Neural cell (in vitro differentiated cells): ENCODE measurements around the gene HIF1A. TPM values are rescaled to one million over a fixed set of nuclear protein-coding genes. Genes with fewer than 3 reads are reported as not detected.
A peak's percentile ranks its signal among the peaks of the same experiment; 100 is the strongest.

Experiments used
- H2AFZ ChIP-seq: fragments of 200-600, 300-800 bp; sonication (generic), shearing (Covaris generic); 2 replicates; pipeline ENCODE4 v1.6.0; 2014; ENCODE audit warnings: low read depth, mild to moderate bottlenecking, antibody characterized with exemption, low read length, moderate library complexity
- H3F3A ChIP-seq: fragments of 200-600 bp; shearing (Covaris generic); 2 replicates; pipeline ENCODE4 v1.6.1; 2016; ENCODE audit warnings: mild to moderate bottlenecking, moderate library complexity, mixed read lengths, antibody characterized with exemption, low read length; ENCODE audit not compliant: insufficient read depth, poor library complexity, severe bottlenecking
- H3K27ac ChIP-seq: fragments of 200-600, 300-800 bp; sonication (generic), shearing (Covaris generic); 2 replicates; pipeline ENCODE4 v1.5.1; 2014; ENCODE audit warnings: mild to moderate bottlenecking, low read length, moderate library complexity
- H3K27me3 ChIP-seq: fragments of 300-800, 200-600 bp; sonication (generic), shearing (Covaris generic); 2 replicates; pipeline ENCODE4 v1.6.0; 2014; ENCODE audit warnings: mild to moderate bottlenecking, low read depth, low read length, moderate library complexity; ENCODE audit not compliant: insufficient read depth
- H3K36me3 ChIP-seq: fragments of 300-800, 200-600 bp; sonication (generic), shearing (Covaris generic); 2 replicates; pipeline ENCODE4 v1.5.1; 2014; ENCODE audit warnings: mild to moderate bottlenecking, antibody characterized with exemption, low read length, moderate library complexity; ENCODE audit not compliant: insufficient read depth
- H3K4me2 ChIP-seq: fragments of 300-800, 200-600 bp; sonication (generic), shearing (Covaris generic); 2 replicates; pipeline ENCODE4 v1.6.0; 2014; ENCODE audit warnings: mild to moderate bottlenecking, low read length
- H3K4me3 ChIP-seq: fragments of 300-800, 200-600 bp; sonication (generic), shearing (Covaris generic); 2 replicates; pipeline ENCODE4 v1.5.1; 2014; ENCODE audit warnings: mild to moderate bottlenecking, low read length, moderate library complexity
- H3K79me2 ChIP-seq: fragments of 200-600 bp; shearing (Covaris generic); replicated peaks from 2 replicates; pipeline ENCODE4 v1.6.0; 2014; ENCODE audit warnings: mild to moderate bottlenecking, low read length, moderate library complexity; ENCODE audit not compliant: insufficient read depth
- H3K9ac ChIP-seq: fragments of 300-800, 200-600 bp; sonication (generic), shearing (Covaris generic); 2 replicates; pipeline ENCODE4 v1.6.1; 2016; ENCODE audit warnings: mild to moderate bottlenecking, low read length, mixed read lengths
- H3K9me2 ChIP-seq: fragments of 200-600 bp; shearing (Covaris generic); 2 replicates; pipeline ENCODE4 v1.6.1; 2016; ENCODE audit warnings: mild to moderate bottlenecking, low read length, mixed read lengths; ENCODE audit not compliant: insufficient read depth
- H3K9me3 ChIP-seq: fragments of 200-600, 300-800 bp; sonication (generic), shearing (Covaris generic); 2 replicates; pipeline ENCODE4 v1.6.1; 2016; ENCODE audit warnings: mild to moderate bottlenecking, mixed run types, low read length, moderate library complexity, mixed read lengths
- H4K20me1 ChIP-seq: fragments of 200-600 bp; shearing (Covaris generic); 2 replicates; pipeline ENCODE4 v1.6.1; 2016; ENCODE audit warnings: mild to moderate bottlenecking, mixed run types; ENCODE audit not compliant: insufficient read depth
- EP300 ChIP-seq: fragments of 450-650 bp; conservative IDR thresholded peaks from 2 replicates; pipeline ENCODE4 v1.6.1; 2014; ENCODE audit warnings: antibody characterized with exemption, mild to moderate bottlenecking, moderate library complexity; ENCODE audit not compliant: poor library complexity, severe bottlenecking
- EZH2 ChIP-seq: fragments of 200-600, 300-800 bp; shearing (Covaris generic), sonication (generic); IDR thresholded peaks from 2 replicates; pipeline ENCODE4 v1.6.1; 2014; ENCODE audit warnings: antibody characterized with exemption, low read length, borderline replicate concordance, mild to moderate bottlenecking; ENCODE audit not compliant: insufficient read depth, poor library complexity, severe bottlenecking
- MXI1 ChIP-seq: fragments of 450-650 bp; conservative IDR thresholded peaks from 2 replicates; pipeline ENCODE4 v1.6.1; 2014; ENCODE audit warnings: antibody characterized with exemption, mild to moderate bottlenecking; ENCODE audit not compliant: poor library complexity, severe bottlenecking
- POLR2AphosphoS5 ChIP-seq: IDR thresholded peaks from 2 replicates; pipeline ENCODE4 v1.6.1; 2012
- RAD21 ChIP-seq: fragments of 450-650 bp; conservative IDR thresholded peaks from 2 replicates; pipeline ENCODE4 v1.6.1; 2014; ENCODE audit warnings: antibody characterized with exemption, mild to moderate bottlenecking, moderate library complexity
- SMC3 ChIP-seq: fragments of 450-650 bp; conservative IDR thresholded peaks from 2 replicates; pipeline ENCODE4 v1.6.1; 2014; ENCODE audit warnings: antibody characterized with exemption, mild to moderate bottlenecking, moderate library complexity; ENCODE audit not compliant: poor library complexity
- TAF1 ChIP-seq: IDR thresholded peaks from 2 replicates; pipeline ENCODE4 v1.6.1; 2012; ENCODE audit warnings: low read depth
- polyA plus RNA-seq: library from polyadenylated mRNA; depleted of rRNA; stranded (reverse); fragments of >200 nt; gene quantifications from 2 replicates; pipeline ENCODE4 v1.2.3, GENCODE V29; 2014
- TF ChIP-seq, protein P1 (sequence below): IDR thresholded peaks from 2 replicates; pipeline ENCODE4 v1.6.1; 2012; ENCODE audit warnings: borderline replicate concordance
- TF ChIP-seq, protein P2 (sequence below): fragments of 450-650 bp; IDR thresholded peaks from 2 replicates; pipeline ENCODE4 v1.5.1; 2014; ENCODE audit warnings: antibody characterized with exemption, mild to moderate bottlenecking, moderate library complexity; ENCODE audit not compliant: poor library complexity, severe bottlenecking

Gene HIF1A
- polyA plus RNA-seq, 1 donor from 2014 or later = 75.0 TPM

DNA sequence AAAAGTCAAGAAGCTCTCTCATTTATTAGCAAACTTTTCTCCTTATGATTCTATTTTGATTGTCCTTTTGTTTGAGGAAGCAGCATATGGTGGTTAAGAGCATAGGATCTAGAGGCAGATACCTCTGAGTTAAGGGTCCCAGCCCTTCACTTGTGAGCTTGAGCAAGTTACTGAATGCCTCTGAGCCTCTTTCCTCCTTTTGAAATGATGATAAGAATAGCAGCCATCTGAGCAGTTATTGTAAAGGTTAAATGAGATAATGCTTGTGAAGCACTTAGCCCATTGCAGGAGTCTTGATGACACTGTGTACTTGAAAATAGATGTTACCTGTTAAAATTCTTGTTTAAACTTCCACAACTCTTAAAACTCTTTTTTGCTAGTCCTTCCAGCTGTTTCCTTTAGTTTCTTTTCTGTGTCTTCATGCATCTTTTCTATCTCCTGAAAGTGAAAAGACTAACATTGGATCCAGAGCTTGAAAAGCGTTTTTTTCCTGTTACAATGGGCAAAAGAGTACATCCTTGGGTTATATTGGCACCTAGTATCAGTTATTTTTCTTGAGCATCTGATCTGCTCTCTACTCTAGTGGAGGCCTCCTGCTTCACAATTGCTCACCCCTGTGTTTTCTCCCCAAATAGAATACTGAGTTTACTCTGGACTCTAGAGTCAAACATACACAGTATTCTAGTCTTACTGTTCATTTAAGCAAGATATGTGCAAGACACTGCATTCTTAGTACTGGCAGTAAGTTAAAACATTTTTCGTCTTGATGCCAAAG lies 3.1 kb downstream of the HIF1A start:
- peak overlapping the region; percentile 81 for H3K4me2 ChIP-seq
- no peak overlapping the region for H3K9ac ChIP-seq
- H3K36me3 ChIP-seq = no peaks in the 10 kb centered on the region
- no peaks in the 10 kb centered on the region for H3K9me2 ChIP-seq
- H3F3A ChIP-seq = no peaks in the 10 kb centered on the region
- TF ChIP-seq EZH2 (no peak), EP300 (no peak), RAD21 (no peak), MXI1 (no peak), TAF1 (no peak), SMC3 (no peak), POLR2AphosphoS5 (no peak)
- TF ChIP-seq, protein P1, sequence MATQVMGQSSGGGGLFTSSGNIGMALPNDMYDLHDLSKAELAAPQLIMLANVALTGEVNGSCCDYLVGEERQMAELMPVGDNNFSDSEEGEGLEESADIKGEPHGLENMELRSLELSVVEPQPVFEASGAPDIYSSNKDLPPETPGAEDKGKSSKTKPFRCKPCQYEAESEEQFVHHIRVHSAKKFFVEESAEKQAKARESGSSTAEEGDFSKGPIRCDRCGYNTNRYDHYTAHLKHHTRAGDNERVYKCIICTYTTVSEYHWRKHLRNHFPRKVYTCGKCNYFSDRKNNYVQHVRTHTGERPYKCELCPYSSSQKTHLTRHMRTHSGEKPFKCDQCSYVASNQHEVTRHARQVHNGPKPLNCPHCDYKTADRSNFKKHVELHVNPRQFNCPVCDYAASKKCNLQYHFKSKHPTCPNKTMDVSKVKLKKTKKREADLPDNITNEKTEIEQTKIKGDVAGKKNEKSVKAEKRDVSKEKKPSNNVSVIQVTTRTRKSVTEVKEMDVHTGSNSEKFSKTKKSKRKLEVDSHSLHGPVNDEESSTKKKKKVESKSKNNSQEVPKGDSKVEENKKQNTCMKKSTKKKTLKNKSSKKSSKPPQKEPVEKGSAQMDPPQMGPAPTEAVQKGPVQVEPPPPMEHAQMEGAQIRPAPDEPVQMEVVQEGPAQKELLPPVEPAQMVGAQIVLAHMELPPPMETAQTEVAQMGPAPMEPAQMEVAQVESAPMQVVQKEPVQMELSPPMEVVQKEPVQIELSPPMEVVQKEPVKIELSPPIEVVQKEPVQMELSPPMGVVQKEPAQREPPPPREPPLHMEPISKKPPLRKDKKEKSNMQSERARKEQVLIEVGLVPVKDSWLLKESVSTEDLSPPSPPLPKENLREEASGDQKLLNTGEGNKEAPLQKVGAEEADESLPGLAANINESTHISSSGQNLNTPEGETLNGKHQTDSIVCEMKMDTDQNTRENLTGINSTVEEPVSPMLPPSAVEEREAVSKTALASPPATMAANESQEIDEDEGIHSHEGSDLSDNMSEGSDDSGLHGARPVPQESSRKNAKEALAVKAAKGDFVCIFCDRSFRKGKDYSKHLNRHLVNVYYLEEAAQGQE = no peak
- TF ChIP-seq, protein P2, sequence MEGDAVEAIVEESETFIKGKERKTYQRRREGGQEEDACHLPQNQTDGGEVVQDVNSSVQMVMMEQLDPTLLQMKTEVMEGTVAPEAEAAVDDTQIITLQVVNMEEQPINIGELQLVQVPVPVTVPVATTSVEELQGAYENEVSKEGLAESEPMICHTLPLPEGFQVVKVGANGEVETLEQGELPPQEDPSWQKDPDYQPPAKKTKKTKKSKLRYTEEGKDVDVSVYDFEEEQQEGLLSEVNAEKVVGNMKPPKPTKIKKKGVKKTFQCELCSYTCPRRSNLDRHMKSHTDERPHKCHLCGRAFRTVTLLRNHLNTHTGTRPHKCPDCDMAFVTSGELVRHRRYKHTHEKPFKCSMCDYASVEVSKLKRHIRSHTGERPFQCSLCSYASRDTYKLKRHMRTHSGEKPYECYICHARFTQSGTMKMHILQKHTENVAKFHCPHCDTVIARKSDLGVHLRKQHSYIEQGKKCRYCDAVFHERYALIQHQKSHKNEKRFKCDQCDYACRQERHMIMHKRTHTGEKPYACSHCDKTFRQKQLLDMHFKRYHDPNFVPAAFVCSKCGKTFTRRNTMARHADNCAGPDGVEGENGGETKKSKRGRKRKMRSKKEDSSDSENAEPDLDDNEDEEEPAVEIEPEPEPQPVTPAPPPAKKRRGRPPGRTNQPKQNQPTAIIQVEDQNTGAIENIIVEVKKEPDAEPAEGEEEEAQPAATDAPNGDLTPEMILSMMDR = no peak
- no peaks in the 10 kb centered on the region for H3K27me3 ChIP-seq
- H3K27ac ChIP-seq = no peak overlapping the region
- no peaks in the 10 kb centered on the region for H3K9me3 ChIP-seq
- H3K79me2 ChIP-seq = peaks cover 79% of the 10 kb centered on the region
- H2AFZ ChIP-seq = no peak overlapping the region
- peaks cover 5% of the 10 kb centered on the region for H4K20me1 ChIP-seq
- peak overlapping the region; percentile 88 for H3K4me3 ChIP-seq

DNA sequence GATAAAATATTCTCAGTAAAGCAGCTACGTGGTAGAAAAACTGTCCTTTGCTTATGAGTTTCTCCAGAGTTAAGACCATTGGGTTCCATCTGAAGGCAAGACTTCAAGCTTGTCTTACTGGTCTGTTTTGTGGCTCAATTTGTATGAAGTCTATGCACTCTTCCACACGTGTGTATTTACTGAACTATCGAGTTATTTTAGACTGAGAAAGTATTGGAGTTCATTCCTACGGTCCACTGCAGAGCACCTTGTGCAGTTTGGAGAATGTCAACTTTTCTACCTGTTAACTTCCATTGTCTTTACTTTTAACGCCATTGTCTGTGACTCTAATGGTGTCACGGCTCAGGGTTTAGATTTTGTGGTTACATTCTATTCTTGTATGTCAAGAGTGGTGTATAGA lies 3.7 kb downstream of the HIF1A start:
- H3K27me3 ChIP-seq = no peaks in the 10 kb centered on the region
- H3K4me2 ChIP-seq = peak overlapping the region; percentile 81
- no peaks in the 10 kb centered on the region for H3K9me2 ChIP-seq
- H3K79me2 ChIP-seq = peaks cover 85% of the 10 kb centered on the region
- H3K9ac ChIP-seq = no peak overlapping the region
- no peak for TF ChIP-seq TAF1
- TF ChIP-seq, protein P1 = no peak
- no peak for TF ChIP-seq SMC3
- no peak for TF ChIP-seq RAD21
- no peak for TF ChIP-seq EZH2
- TF ChIP-seq, protein P2 = no peak
- no peak for TF ChIP-seq POLR2AphosphoS5
- TF ChIP-seq EP300 = no peak
- TF ChIP-seq MXI1 = no peak
- no peak overlapping the region for H2AFZ ChIP-seq
- peaks cover 5% of the 10 kb centered on the region for H4K20me1 ChIP-seq
- no peaks in the 10 kb centered on the region for H3K36me3 ChIP-seq
- no peaks in the 10 kb centered on the region for H3F3A ChIP-seq
- H3K4me3 ChIP-seq = peak overlapping the region; percentile 88
- H3K27ac ChIP-seq = no peak overlapping the region
- H3K9me3 ChIP-seq = no peaks in the 10 kb centered on the region
